ENCODE data around the gene RABAC1. TPM values are rescaled to one million over a fixed set of nuclear protein-coding genes. Genes with fewer than 3 reads are reported as not detected.

The RABAC1 gene
- total and polyA plus RNA-seq, 2 of the 13 experiments (the other 11 are each of a cell fraction or from before 2014, with no cell fraction given), result 37.4 to 74.0 TPM

DNA sequence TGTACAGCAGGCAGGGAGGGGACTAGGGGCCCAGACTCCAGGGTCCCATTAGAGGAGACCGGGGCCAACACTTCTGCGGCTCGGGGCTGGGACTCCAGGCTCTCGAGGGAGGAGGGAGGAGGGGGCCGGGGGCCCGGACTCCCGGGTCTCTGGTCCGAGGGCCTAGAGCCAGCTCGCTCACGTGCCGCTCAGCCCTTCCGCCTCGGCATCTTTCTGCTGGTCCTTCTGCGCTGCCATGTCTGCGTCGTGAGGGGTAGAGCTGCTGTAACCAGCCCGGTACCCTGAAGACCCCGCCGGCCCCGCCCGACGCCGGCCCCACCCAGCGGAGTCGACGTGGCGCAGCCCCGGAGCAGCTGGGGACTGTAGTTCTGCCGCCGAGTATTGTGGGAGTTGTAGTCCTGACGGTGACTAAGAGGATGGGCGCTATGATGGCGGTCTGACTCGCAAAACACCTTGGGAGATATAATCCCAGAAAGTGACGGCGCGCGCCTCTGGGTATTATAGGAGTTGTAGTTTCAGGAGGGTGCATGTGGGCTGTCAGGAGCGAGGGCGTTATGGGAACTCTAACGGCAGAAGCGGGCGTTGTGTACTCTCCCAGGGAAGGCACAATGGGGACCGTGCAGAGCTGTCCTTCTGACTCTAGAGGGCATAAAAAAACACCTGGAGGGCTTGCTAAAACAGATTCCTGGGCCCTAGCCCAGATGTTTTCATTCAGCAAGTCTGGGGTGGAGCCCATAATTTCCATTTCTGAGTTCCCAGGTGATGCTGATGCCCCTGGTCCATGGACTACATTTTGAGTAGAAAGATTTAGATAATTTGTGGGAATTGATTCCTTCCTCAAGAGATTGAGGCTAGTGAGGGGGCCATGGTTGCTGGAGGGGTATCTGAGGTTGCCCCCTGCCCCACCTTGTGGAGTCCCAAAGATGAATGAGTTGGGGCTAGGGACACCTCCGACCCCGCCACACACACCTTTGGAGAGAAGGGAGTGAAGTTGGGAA lies at the start of gene RABAC1 (continued):
- TF ChIP-seq, protein P1, sequence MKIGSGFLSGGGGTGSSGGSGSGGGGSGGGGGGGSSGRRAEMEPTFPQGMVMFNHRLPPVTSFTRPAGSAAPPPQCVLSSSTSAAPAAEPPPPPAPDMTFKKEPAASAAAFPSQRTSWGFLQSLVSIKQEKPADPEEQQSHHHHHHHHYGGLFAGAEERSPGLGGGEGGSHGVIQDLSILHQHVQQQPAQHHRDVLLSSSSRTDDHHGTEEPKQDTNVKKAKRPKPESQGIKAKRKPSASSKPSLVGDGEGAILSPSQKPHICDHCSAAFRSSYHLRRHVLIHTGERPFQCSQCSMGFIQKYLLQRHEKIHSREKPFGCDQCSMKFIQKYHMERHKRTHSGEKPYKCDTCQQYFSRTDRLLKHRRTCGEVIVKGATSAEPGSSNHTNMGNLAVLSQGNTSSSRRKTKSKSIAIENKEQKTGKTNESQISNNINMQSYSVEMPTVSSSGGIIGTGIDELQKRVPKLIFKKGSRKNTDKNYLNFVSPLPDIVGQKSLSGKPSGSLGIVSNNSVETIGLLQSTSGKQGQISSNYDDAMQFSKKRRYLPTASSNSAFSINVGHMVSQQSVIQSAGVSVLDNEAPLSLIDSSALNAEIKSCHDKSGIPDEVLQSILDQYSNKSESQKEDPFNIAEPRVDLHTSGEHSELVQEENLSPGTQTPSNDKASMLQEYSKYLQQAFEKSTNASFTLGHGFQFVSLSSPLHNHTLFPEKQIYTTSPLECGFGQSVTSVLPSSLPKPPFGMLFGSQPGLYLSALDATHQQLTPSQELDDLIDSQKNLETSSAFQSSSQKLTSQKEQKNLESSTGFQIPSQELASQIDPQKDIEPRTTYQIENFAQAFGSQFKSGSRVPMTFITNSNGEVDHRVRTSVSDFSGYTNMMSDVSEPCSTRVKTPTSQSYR (CRISPR knock-in tag; IDR thresholded peaks at IDR 0.05; ENCODE audit: borderline replicate concordance), result no peak
- TF ChIP-seq ZNF343 (CRISPR knock-in tag; IDR thresholded peaks at IDR 0.05) (no peak), MEIS2 (CRISPR knock-in tag; IDR thresholded peaks at IDR 0.05) (no peak; the same call in 1 of the 2 replicates), ZZZ3 (CRISPR knock-in tag; IDR thresholded peaks at IDR 0.05; ENCODE audit: borderline replicate concordance) (no peak; the same call in 1 of the 2 replicates), BCLAF1 (IDR thresholded peaks at IDR 0.05) (no peak), NFRKB (IDR thresholded peaks at IDR 0.05) (no peak)
- TF ChIP-seq, protein P2, sequence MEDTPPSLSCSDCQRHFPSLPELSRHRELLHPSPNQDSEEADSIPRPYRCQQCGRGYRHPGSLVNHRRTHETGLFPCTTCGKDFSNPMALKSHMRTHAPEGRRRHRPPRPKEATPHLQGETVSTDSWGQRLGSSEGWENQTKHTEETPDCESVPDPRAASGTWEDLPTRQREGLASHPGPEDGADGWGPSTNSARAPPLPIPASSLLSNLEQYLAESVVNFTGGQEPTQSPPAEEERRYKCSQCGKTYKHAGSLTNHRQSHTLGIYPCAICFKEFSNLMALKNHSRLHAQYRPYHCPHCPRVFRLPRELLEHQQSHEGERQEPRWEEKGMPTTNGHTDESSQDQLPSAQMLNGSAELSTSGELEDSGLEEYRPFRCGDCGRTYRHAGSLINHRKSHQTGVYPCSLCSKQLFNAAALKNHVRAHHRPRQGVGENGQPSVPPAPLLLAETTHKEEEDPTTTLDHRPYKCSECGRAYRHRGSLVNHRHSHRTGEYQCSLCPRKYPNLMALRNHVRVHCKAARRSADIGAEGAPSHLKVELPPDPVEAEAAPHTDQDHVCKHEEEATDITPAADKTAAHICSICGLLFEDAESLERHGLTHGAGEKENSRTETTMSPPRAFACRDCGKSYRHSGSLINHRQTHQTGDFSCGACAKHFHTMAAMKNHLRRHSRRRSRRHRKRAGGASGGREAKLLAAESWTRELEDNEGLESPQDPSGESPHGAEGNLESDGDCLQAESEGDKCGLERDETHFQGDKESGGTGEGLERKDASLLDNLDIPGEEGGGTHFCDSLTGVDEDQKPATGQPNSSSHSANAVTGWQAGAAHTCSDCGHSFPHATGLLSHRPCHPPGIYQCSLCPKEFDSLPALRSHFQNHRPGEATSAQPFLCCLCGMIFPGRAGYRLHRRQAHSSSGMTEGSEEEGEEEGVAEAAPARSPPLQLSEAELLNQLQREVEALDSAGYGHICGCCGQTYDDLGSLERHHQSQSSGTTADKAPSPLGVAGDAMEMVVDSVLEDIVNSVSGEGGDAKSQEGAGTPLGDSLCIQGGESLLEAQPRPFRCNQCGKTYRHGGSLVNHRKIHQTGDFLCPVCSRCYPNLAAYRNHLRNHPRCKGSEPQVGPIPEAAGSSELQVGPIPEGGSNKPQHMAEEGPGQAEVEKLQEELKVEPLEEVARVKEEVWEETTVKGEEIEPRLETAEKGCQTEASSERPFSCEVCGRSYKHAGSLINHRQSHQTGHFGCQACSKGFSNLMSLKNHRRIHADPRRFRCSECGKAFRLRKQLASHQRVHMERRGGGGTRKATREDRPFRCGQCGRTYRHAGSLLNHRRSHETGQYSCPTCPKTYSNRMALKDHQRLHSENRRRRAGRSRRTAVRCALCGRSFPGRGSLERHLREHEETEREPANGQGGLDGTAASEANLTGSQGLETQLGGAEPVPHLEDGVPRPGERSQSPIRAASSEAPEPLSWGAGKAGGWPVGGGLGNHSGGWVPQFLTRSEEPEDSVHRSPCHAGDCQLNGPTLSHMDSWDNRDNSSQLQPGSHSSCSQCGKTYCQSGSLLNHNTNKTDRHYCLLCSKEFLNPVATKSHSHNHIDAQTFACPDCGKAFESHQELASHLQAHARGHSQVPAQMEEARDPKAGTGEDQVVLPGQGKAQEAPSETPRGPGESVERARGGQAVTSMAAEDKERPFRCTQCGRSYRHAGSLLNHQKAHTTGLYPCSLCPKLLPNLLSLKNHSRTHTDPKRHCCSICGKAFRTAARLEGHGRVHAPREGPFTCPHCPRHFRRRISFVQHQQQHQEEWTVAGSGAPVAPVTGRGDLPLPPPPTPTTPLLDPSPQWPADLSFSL (CRISPR knock-in tag; IDR thresholded peaks at IDR 0.05), result no peak

Data from HepG2 (cell line).